ENCODE results near the gene FANCC. TPM values are rescaled to one million over a fixed set of nuclear protein-coding genes. Genes with fewer than 3 reads are reported as not detected.

FANCC gene
- total and polyA plus RNA-seq, 11 donors = 2.4 to 6.2 (median 4.2) TPM

- H3K27ac ChIP-seq = no peak overlapping the region
- ATAC-seq (no peak), DNase-seq (no peak)
- no peaks in the 10 kb centered on the region for H3K9me3 ChIP-seq
- intact Hi-C loops (cut with DNase I) = no loop called here
- peaks cover 0 to 10% (median 0%) of the 10 kb centered on the region in 9 donors for H3K27me3 ChIP-seq
- TF ChIP-seq CTCF (IDR thresholded peaks at IDR 0.05) = no peak
- TF ChIP-seq POLR2A (IDR thresholded peaks at IDR 0.05) = no peak
- H3K4me1 ChIP-seq = peaks cover 0 to 8% (median 0%) of the 10 kb centered on the region in 12 donors
- no peak overlapping the region for H3K4me3 ChIP-seq
- 52 to 61% (median 55%) methylated on average over 11 to 12 of the region's 12 CpGs for WGBS, 4 donors
- H3K36me3 ChIP-seq = no peaks in the 10 kb centered on the region
Observed at GRCh38 chr9:95363051-95363841, 45.7 kb upstream of the FANCC start.

- Histone ChIP-seq H3K4me3 (no peak overlapping the region), H3K36me3 (no peaks in the 10 kb centered on the region), H3K9me3 (no peaks in the 10 kb centered on the region), H3K4me1 (peaks cover 0 to 8% (median 0%) of the 10 kb centered on the region in 12 donors), H3K27ac (no peak overlapping the region), H3K27me3 (peaks cover 0 to 19% (median 0%) of the 10 kb centered on the region in 9 donors)
- DNase-seq = no peak
- intact Hi-C loops (cut with DNase I) = no loop called here
- 61 to 73% (median 69%) methylated on average over 8 of the region's 8 CpGs for WGBS, 4 donors
- ATAC-seq = no peak
- TF ChIP-seq POLR2A (IDR thresholded peaks at IDR 0.05) (no peak), CTCF (IDR thresholded peaks at IDR 0.05) (no peak)
Observed at GRCh38 chr9:95360866-95361265, 43.4 kb upstream of the FANCC start.

- H3K9me3 ChIP-seq = no peaks in the 10 kb centered on the region
- no peak for ATAC-seq
- H3K27ac ChIP-seq = no peak overlapping the region
- peaks cover 0 to 19% (median 0%) of the 10 kb centered on the region in 9 donors for H3K27me3 ChIP-seq
- no peak for DNase-seq
- 93 to 97% (median 93%) methylated on average over 8 of the region's 8 CpGs for WGBS, 4 donors
- H3K4me1 ChIP-seq = no peaks in the 10 kb centered on the region
- intact Hi-C loops (cut with DNase I) = no loop called here
- H3K4me3 ChIP-seq = no peak overlapping the region
- H3K36me3 ChIP-seq = no peaks in the 10 kb centered on the region
- no peak for TF ChIP-seq POLR2A (IDR thresholded peaks at IDR 0.05)
- TF ChIP-seq CTCF (IDR thresholded peaks at IDR 0.05) = no peak
Observed at GRCh38 chr9:95357316-95357715, 39.8 kb upstream of the FANCC start.

DNA sequence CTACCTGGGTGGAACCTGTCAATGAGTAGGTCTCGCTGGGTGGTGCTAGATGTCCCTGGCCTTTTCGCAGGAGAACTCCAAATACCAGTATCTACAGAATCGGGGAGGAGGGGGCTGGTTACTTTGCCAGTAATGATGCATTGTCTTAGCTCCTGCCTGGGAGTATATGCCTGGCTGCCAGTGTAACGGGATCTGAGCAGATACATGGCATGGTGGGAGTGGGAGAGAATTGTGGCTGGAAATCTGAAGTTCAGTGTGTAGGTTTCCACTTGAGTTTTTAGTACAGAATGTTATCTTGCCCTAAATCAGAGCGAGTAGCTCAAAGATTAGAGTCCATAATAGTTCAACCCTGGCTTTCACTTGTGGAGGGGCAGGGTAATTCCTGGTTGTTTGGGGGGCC lies 38.0 kb upstream of the FANCC start:
- intact Hi-C loops (cut with DNase I) = no loop called here
- no peak for DNase-seq

More for the DNA sequence above, 38.0 kb upstream of the FANCC start:
- 72 to 78% (median 75%) methylated on average over 5 of the region's 5 CpGs for WGBS, 4 donors
- TF ChIP-seq POLR2A (IDR thresholded peaks at IDR 0.05) = no peak
- TF ChIP-seq CTCF (IDR thresholded peaks at IDR 0.05) = no peak
- no peak overlapping the region for H3K4me3 ChIP-seq
- no peak overlapping the region for H3K27ac ChIP-seq
- no peaks in the 10 kb centered on the region for H3K4me1 ChIP-seq
- H3K27me3 ChIP-seq = peaks cover 0 to 21% (median 2%) of the 10 kb centered on the region in 9 donors
- no peaks in the 10 kb centered on the region for H3K9me3 ChIP-seq
- no peaks in the 10 kb centered on the region for H3K36me3 ChIP-seq
- no peak for ATAC-seq
